D721Med (cell line): ENCODE data around the gene L3MBTL1.
"Not testable (repeated sequence)": the region's sequence is repeated elsewhere in the genome, so short reads cannot be mapped to it uniquely, and the experiment has no call there.

Source experiments
- DNase-seq: peaks from one replicate; pipeline ENCODE4 v3.0.0; 2011; ENCODE audit warnings: low spot score; ENCODE audit not compliant: insufficient read length
- FAIRE-seq: peaks from 2 replicates; lab custom pipeline; 2011; peaks lifted over from hg19 to GRCh38; lab: Jason Lieb, UNC
- CTCF ChIP-seq: IDR thresholded peaks from 2 replicates; pipeline ENCODE4 v1.5.1; 2012; ENCODE audit warnings: mild to moderate bottlenecking, control low read depth; ENCODE audit not compliant: insufficient read depth; ENCODE audit errors: missing control alignments

The L3MBTL1 gene

DNA sequence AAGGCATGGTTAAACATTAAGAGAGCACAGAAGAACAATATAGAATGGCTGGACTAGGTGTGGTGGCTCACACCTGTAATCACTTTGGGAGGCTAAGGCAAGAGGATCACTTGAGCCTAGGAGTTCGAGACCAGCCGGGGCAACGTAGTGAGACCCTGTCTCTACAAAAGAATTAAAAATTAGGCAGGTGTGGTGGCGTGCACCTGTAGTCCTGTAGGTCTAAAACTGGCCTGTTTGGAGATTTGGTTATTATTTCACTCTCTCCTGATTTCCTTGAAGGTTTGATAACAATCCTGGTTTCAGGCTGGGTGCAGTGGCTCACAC is 34.2 kb upstream of the L3MBTL1 start:
- no peak for FAIRE-seq

GRCh38 chr20:43477193-43477592 is 30.3 kb upstream of the L3MBTL1 start:
- FAIRE-seq (no peak), DNase-seq (no peak)
- TF ChIP-seq CTCF = no peak

More for the DNA sequence above, 34.2 kb upstream of the L3MBTL1 start:
- DNase-seq = no peak
- TF ChIP-seq CTCF = no peak

GRCh38 chr20:43477619-43478018 is 29.9 kb upstream of the L3MBTL1 start:
- FAIRE-seq (no peak), DNase-seq (no peak)
- TF ChIP-seq CTCF = no peak

GRCh38 chr20:43490038-43490437 is 17.5 kb upstream of the L3MBTL1 start:
- no peak for DNase-seq
- FAIRE-seq = no peak
- no peak for TF ChIP-seq CTCF

DNA sequence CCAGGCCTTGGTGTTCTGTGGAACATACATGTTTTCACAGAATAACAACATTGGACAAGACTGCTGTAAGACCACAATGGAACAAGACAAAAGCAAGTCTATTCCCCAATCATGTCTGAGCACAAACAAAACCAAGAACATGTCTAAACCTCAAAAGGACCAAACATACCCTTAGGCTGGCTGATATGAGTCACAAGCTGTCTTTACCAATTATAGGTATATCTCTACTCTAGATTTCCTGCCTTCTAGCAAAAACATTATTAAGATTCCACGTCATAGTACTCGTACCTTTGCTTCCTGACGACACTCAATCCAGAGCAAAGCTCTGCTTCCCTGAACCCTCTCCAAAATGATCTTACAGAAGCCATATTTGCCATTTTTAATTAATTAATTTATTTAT is 15.4 kb upstream of the L3MBTL1 start:
- TF ChIP-seq CTCF = no peak
- no peak for DNase-seq
- FAIRE-seq = no peak

DNA sequence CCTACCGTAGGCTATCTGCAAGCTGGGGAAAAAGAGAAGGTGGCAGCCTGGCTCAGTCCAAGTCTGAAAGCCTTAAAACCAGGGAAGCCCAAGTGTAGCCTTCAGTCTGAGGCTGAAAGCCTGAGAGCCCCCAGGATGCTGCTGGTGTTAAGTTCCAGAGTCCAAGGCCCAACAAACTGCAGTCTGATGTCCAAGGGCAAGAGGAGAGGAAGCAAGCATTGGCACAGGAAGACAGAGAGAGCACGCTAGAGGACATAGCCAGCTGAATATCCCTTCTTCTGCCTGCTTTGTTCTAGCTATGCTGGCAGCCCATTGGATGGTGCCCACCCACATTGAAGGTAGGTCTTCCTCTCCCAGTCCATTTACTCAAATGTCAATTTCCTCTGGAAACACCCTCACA is 12.1 kb upstream of the L3MBTL1 start:
- no peak for TF ChIP-seq CTCF
- FAIRE-seq (no peak), DNase-seq (no peak)

DNA sequence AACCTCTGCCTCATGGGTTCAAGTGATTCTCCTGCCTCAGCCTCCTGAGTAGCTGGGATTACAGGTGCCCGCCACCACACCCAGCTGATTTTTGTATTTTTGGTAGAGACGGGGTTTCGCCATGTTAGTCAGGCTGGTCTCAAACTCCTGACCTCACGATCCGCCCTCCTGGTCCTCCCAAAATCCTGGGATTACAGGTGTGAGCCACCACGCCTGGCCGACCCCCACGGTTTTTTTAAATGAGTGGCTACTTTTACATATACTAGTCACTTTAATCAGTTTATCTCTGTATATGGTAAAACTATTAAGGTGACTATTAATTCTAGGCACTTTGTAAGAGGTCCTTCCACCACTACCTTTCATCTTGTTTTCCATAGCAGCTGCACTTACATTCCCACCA is 5.5 kb upstream of the L3MBTL1 start:
- FAIRE-seq, DNase-seq: not testable (repeated sequence)

DNA sequence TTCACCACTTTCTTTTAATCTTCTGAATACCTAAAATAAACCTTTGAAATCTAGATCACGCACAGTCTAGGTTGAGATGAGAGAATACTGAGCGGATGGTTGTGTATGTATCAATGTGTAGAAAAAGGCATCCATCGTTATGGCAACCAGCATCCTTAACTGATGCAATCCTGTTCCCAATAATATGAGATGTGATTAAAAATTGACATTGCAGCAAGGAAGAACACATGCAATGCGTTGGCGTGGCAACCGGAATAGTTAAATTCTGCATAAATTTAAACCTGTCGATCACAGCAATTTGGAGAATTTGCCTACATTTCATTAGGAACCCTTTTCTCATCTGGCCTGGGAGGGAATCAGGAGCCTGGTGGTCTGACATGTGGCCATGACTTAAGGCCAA is 1.3 kb upstream of the L3MBTL1 start:
- FAIRE-seq (no peak), DNase-seq (no peak)
- no peak for TF ChIP-seq CTCF
